IPS DF 4.7 (cell line): ENCODE measurements around the gene GRIA1.

Experiments
- DNase-seq: peaks from one replicate; pipeline ENCODE4 v3.0.0-alpha.2; 2013; ENCODE audit warnings: low spot score; ENCODE audit errors: extremely low read depth

GRIA1 gene

DNA sequence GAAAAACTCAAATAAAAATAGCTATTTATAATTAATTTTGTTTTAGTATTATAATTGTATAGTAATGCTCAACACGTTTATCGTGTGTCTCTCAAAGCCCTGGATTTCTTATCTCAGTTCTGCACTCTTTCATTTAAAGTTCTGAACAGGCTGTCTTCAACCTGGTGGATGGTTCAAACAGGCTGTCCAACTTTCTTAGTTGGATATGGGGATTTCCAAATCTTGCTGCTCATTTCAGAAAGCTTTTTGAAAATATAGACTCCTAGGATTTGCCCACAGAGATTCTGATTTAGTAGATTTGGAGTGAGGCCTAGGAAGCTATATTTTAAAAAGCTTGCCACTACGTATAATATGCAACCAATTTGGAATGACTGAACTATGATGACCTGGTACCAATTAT is 120.3 kb downstream of the GRIA1 start:
- DNase-seq: no peak

DNA sequence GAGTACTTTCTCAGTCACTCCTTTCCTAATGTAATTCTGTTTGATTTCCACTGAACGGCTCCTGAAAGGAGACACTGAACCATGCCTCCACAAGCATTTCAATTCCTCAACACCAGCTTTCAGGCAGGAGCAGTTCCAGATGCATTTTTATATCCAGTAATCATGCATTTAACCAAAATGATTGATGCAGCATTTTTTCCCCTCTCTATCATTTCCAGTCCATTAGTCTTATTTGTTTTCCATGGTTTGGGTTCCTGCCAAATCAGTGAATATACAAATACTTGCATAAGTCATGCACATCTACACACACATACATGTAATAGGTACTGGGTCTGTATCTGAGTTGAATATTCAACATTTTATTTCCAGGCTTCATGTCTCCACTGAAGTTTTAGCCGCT is 122.7 kb downstream of the GRIA1 start:
- DNase-seq: no peak

DNA sequence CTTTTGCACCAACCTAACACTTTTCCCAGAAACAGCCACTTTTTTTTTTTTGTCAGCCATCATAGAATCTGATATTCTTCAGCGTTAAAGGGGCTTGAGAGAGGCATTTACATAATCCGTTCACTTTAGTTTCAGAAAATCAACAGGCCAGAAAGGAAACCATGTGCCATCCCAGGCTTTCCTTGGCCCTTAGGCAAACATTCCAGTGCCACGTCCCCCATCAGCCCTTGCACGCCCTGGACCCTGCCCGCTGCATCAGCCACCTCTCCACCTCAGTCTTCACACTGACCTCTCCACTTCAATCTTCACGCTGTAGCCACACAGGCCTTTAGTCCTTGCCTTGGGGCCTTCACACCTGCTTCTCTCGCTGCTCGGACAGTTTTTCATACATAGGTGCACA is 123.2 kb downstream of the GRIA1 start:
- DNase-seq: no peak

DNA sequence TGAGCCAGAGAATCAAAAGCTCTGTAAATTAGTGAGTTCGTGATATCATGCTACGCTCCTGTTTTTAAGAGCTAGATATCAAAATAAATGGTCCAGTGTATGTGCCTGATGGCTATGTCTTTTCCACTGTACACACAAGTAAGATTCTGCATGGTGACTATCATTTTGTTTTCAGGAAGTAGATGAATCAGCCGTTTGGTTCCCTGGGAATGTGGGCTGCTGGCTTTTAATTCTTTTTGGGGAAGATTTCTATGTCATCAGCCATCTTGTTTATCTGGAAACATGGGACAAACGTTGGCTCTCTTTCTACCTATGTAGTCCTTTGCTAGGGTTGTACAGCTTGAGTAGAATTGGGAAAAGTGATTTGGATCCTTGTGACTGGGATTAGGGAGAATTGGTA is 126.7 kb downstream of the GRIA1 start:
- no peak for DNase-seq

DNA sequence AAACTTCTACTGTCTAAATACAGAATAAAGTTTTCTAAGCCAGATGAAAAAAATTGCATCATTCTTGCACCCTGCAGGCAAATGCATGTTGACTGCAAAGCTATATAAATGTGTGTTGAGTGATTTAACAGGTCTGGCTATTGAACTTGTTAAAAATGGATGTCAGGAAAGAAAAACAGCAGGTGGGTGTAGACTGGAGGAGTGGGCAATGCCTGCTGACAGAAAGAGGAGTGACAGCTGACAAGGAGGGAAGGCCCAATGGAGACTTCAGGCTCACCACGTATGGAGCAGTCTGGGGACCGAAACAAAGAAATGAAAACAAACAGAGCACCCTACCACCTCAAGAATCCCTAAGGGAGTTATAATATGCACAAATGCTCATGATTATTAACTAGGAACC is 127.8 kb downstream of the GRIA1 start:
- DNase-seq: no peak

DNA sequence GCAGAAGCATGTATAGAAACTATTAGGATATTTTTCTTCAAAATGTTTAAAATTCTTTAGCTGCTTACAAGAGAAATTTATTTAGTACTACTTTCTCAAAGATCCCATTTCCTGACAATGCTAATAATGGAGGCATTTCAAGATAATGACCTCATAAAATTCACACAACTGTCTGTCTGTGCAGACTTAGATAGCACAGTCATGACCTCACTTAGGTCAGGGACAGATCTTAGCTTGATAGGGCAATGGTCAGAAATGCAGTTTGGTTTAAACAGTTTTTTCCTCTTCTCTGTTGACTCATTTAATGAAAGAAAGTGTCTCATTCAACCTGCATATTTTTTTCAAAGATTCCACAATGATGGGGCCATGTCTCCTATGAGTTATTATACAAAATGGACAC is 128.4 kb downstream of the GRIA1 start:
- no peak for DNase-seq

DNA sequence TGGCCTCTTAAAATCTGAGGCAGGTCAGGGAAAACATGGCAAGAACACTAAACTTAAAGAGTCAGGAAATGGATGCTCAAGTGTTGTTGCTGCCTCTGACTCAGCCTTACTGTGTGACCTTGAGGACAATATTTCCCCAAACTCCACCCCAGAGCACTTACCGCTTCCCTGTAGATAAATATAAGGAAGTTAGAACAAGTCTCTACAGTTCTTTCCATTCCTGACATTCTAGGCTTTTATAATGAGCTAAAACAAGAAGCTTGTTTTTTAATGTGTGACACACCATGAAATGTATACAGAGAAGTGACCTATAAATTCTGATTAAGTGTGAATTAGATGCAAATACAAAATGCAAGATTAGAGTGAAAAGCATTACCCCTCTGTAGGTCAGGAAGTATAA is 129.3 kb downstream of the GRIA1 start:
- DNase-seq: no peak

DNA sequence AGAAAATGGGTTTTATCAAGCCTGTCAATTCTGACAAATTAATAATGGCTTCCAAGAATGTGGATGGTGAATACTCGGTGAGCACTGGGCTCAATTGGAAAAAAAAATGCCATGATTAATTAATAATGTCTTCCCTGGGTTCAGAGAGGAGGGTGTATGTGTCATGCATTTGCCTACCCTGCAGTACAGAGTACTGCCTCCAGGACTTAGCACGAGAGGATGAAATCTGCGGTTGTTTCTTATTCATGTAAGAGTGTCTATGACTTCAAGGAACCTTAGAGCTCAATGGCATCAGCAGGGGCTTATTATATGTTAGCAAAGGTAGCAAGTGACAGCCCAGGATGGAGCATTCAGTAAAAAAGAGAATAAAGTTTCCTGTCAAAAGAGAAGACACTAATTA is 132.7 kb downstream of the GRIA1 start:
- no peak for DNase-seq

DNA sequence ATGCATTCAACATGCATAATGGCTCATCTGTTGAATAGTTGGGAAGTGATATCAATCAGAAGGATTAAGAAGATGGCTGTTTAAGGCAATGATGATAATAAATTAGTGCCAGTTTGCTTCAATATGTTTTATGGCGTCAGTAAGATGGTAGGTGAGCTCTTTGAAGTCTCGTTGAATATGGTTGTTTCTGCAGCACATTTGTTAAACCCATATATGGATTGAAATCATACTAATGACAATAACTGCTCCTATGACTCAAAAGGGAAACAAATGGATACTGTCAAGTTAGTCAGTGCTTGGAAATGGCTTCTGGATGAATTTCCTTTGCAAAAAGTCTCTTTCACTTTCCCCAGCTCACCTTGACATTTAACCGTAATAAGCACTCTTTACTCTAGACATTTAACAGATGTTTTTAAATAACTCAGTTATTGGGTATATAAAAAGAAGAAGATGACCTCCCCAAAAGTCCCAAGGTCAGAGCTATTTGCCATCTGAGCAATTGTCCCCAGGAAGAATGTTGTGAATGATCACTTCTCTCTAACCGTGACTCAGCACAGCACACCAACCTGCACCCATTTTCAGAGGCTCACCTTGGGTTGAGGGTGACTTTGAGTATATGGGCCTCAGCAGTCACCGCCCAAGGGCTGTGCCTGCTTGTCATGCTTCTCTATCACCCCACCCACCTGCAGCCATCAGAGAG is 133.4 kb downstream of the GRIA1 start:
- no peak for DNase-seq

DNA sequence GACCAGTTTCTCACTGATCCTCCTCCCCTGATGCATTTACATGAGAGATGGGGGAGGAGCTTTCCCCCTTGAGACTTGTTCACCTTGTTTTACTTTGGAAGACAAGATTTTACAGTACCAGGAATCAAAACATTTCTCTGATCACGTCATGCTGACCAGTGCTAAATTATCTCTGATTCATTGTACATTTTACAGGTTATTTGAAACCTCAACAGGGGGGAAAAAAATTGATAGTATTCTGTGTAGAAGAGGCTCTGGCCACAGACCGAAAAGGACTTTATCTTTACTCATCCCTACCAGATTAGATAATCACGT is 133.9 kb downstream of the GRIA1 start:
- DNase-seq: no peak

DNA sequence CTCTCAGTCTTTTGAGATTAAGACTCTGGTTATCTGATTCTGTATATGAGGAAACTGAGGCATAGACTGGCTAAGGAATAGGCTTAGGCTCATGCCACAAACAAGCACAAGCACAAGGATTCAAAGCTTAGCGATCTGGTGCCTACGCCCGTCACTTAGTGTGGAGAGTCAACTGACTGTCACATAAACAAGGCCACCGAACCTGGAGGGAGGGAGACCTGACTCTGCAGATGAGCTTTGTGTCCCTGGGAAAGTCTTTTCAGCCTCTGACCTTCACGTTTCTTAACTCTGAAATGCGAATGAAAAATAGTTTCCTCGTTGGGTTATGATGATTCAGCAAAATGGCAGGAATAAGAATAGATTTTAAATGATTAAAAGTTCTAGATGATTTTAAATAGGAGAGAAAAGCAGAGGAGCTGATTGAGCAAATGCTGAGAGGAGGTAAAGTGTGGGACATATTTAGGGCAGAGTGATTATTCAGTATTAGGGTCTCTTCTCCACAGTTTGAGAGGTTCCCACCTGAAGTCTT is 135.4 kb downstream of the GRIA1 start:
- DNase-seq: no peak

DNA sequence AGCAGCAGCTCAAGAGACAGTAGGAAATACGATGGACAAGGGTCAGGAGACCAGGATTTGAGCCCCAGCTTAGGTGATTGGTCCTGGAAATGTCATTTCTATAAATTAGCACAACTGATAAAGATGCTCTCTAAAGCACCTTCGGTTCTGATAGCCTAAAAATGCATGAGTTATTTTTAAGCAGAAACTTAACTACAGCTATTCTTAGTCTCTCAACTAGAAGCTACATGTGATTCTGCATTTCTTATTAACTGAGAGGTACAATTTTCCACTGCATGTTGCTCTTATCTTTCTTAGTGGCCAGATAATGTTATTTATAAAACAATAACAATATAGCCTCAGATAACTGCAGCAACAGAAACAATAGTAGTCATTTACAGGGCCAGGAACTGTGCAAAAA is 136.4 kb downstream of the GRIA1 start:
- DNase-seq: no peak

DNA sequence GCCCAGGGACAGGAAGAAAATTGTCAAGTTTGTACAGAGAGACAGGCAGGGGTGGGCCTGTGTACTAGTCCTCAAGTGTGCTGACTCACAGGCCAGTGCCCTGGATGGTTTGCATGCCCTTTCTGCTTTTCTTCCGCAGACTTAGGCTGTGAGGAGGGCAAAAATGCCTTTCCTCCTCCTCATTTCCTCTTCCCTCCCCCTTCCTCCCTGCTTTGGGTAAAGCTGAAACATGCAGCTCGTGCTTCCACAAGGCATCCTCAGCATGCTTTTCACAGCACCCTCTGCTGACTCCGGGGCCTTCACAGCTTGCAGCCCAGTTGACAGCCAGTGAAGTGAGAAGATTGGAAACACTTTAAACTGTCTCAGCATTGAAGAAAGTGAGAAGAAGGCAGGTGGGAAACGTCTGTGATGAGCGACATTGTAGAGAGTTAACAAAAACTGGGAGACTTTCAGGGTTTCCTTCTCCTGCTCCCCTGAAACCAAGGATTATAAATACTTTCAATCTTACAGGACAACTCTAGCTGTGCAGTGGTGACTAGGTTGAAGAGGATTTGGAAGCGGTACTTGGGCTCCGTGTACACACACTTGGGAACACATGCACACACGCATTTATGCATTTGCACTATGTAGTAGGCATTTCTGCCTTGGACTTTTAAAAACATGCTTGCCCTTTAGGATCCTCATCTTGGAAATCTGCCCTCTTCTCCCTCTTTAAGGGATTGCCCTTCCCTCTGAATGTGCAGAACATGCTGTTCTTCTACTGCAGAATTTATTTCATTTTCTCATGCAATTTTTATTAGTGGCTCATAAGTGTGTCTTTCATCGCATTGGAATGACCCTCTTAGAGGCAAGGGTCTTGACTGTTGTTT is 138.8 kb downstream of the GRIA1 start:
- peak; percentile 66 for DNase-seq

DNA sequence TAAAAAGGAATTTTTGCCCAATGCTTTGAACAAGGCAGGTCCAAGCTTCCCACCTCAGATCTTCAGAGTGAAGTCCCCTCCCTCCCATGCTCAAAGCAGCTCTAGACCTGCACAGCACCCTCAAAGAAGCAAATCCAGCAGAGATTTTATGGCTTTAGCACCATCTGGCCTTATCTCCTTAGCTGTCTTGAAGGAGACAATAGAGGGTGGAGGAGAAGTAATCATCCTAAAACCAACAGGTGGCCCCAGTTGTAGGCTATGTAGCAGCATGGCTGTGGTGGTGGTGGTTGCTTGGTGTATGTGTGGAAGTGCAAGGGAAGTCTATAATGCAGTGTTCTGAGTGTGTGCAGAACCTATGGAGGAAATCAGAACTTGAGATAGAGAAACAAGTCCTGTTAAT is 140.1 kb downstream of the GRIA1 start:
- DNase-seq: no peak

DNA sequence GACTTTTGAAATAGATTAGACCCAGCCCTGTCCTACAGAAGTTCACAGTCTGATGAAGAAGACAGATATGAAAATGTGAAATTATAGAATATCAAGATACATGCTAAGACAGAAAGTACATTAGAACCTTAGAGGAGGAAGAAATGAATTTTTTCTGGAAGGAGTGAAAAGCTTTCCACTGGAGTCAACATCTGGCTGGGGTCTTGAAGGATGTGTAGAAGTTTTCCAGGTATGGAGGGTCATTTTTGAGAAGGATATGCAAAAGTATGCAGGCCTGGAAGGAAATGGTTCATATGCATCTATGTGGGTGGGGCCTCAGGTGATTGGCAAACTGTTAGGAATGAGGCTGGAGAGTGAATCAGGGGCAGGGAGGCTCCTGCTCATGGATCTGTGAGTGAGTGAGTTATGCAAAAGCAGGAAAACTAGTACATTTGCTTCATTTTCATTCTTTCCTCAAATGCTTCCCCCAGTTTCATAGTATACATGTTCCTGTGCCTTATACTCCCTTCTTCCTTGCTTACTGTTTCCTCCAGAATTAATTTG is 142.3 kb downstream of the GRIA1 start:
- no peak for DNase-seq

DNA sequence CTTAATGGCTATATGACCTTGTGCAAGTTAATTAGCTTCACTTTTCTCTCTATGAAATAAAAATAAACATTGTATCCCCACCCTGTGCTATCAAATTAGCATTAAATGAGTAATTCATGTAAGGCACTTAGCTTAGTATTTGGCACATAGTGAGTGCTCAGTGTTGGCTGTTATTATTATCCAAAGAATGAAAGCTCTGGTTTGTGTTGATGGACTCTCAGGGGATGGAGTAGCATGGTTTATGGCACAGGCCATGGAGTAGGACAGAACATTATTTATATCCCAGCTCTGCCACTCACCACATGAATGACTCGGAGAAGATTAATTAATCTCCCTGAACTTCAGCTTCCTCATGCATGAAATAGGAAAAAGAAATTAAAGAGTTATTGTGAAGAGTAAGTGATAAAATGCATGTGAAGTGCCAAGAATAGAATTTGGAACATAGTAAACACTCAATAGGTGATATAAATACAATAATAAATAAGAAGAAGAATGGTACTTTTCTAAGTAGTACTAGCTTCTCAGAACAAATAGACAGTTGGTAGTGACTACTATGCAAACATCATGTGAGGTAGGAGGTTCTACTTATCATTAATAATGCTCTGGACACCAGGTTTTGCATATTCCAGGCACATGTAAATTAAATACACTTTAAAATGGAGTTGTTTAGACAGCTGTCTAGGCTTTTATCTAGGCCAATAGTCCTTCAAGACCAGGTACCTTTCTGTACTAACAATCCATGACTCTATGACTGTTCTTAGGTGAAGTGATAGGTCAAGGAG is 146.4 kb downstream of the GRIA1 start:
- DNase-seq: no peak

DNA sequence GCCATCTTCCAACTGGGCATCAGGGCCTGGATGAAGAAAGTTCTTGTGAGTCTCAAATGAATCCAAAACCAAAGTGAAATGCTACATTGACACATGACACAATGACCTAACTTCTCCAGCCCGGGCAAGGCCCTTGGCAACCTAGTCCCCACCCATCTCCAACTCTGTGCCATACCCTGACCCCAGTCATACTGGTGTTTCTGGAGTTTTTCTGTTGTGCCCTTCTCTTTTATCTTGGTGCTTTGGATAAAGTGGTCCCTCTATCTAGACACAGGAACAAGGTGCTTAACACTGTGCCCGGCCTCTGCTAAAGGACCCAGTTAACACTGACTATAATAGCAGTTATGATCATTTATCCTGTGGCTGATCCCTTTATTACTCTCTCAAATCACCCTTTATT is 149.8 kb downstream of the GRIA1 start:
- DNase-seq: no peak

DNA sequence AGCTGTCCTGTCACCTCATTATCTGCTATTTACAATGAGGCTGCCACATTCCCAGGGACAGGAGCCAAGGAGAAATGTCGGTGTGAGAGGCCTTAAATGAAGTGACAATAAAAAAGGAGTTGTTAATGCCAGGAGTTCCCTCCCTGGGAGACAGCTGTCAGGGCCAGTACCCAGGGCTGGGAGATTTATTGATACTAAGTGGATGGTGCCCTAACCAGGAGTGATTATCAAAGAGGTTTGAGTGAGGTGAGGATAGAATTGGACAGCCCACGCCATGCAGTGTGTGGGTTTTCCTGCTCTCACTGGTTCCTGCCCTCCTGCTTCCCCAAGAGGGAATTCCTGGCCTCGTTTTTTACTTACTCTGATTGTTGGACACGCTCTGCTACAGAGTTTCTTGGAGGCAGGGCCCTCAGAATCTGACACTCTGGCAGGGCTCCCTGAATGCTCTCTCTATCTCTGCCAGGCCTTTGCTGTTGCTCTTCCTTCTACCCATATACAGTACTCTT is 150.8 kb downstream of the GRIA1 start:
- no peak for DNase-seq

DNA sequence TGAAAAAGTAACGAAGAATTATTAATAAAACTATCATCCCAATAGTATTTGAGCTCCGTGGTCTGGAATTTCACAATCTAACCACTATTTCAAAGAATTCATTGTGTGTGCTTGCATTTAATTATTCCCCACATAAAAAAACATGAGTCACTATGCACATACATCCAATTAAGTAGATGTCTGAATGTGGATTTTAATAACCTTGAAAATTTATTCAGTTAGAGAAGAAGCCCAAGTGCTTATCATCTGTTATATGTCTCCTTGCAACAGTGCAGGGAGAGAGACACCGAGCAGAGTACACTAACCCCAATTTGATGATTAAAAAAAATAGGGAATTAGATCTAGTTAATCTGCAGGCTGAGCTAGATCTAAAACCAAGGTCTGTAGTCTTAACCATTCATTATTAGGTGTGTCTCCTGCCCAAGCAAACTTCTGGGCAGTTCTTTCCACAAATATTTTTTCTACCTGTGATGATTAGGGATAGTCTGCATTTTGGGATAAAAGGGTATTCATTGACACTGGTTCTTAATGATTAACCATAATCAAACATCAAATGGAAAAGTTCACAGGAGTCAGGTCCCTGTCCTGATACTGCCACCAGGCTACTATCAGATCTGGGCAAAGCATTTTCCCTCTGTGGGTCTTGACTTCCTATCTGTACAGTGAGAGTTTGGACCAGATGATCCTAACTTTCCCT is 164.2 kb downstream of the GRIA1 start:
- DNase-seq: no peak

DNA sequence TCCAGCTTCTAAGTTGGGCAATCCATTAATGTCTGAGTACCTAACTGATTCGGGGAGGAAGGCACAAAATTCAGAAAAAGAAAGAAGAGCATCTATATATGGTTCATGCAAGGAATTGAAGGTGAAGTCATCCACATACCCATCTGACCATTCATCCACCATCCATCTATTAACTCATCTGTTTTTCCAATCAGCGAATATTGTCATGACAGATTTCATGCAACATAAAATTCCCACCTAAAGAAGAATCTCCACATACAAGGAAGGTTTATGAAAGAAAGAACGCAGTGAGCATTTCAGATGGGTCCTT is 164.7 kb downstream of the GRIA1 start:
- no peak for DNase-seq

DNA sequence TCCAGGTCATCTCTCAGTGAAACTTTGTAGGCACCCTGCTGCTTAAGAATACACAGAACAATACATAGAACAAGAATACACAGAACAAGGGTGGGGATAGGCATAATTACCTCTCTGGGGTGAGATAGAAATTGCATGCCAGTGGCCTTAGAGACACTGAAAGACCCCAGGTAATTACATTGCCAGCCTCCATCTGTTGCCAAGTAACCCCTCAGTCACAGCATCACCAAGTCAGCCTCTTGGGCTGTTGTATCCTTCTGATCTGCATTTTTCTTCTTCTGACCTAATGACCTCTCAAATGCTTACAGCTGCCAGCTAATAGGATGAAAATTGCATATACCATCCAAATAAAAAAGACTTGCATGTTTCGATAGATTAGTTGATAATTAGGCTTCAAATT is 167.7 kb downstream of the GRIA1 start:
- DNase-seq: no peak
